ENCODE results near the gene DFFB.

DFFB gene

DNA sequence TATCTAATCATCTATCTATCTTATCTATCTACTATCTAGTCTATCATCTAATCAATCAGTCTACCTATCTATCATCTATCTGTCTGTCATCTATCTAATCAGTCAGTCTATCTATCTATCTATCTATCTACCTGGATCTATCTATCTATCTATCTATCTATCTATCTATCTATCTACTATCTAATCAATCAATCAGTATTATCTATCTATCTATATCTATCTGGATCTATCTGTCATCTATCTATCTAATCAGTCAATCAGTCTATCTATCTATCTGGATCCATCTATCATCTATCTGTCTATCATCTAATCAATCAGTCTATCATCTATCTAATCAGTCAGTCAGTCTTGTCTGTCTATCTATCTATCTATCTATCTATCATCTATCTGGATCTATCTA, 69.7 kb downstream of the DFFB start:
- DNase-seq (ENCODE audit: low read depth): no peak

DNA sequence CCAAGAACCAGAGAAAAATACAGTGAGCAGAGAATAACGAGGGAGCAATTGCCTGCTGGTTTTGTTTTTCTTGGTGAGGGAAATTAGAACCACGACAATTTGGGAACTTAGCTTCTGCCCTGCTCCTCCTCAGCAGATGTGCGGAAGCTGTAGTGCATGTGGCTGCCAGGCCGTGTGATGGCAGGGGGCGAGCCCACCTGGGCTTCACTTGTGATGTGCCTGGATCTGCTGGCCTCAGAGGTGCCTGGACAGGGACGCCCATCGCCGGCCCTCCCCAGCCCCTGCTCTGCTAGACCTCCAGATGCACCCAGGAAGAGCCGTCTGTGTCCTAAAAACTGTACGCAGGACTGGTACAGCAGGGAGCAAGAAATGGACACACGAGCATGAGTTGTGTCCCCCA, 71.3 kb downstream of the DFFB start:
- no peak for DNase-seq (ENCODE audit: low read depth)

DNA sequence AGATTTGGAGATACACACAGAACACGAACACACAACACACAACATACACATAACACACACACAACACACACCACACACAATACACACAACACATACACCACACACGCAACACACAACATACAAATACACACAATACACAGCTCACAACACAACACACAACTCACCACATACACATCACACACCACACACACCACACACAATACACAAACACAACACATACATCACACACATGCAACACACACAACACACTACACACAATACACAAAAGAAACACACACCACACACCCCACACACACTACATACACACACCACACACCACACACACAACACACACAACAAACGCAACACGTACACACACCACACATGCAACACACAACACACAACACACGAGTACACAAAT, 71.8 kb downstream of the DFFB start:
- DNase-seq (ENCODE audit: low read depth): no peak

DNA sequence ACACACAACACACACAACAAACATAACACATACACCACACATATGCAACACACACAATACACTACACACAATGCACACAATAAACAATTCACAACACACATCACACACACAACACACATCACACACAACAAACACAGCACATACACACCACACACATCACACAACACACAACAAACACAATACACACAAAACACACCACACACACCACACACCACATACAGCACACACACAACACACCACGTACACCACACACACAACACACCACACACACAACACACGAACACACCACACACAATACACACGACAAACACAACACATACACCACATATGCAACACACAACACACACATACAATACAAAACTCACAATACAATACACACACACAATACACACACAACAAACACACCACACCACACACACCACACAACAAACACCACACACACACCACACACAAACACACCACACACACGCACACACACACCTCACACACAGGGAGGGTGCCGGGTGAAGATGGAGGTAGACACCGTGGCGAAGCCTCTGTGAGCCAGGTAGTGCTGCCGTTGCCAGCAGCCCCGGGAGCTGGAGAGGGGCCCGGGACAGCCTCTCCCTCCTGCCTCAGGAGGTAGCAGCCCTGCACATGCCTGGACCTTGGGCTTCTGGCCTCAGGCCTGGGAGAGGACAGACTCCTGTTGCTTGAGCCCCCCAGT, 73.2 kb downstream of the DFFB start:
- no peak for DNase-seq (ENCODE audit: low read depth)

DNA sequence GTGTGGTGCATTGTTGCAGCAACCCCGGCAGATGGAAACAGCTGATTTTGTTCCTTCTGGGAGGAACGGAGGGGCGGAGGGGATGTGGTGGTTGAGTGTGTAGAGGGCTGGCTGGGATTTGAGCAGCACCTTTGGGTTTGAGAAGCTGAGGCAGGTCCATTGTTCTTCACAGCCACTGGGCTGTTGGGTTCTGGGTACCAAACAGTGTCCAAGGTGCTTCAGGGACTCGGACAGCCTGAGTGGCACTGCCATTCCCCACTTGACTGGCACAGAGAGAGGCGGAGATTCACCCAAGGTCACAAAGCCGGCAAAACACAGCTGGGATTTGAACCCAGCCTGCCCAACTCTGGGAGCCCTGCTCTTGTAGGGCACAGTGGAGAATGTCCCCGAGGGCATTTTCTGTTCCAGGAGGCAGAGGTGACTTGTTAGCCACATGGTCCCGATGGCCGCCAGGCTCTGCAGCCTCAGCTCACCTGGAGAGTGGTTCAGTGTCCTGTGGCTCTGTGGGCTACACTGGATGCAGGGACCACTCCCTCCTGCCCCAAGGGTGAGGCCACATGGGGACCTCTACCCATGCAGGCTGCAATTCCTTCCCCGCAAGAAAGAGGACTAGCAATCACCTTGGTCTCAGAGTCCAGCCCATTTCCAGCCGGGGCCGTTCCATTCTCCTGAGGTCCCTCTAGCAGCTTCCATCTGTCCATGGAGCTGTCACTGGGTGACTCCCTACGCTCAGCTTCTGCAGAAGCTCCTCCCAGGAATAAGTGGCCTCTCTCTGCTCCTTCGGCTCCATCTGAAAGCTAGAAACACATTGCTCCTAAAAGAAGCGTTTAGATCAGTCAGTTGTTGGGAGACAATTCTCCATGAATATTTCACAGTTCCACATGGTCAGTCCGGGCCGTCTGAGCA, 74.0 kb downstream of the DFFB start:
- DNase-seq (ENCODE audit: low read depth): no peak

DNA sequence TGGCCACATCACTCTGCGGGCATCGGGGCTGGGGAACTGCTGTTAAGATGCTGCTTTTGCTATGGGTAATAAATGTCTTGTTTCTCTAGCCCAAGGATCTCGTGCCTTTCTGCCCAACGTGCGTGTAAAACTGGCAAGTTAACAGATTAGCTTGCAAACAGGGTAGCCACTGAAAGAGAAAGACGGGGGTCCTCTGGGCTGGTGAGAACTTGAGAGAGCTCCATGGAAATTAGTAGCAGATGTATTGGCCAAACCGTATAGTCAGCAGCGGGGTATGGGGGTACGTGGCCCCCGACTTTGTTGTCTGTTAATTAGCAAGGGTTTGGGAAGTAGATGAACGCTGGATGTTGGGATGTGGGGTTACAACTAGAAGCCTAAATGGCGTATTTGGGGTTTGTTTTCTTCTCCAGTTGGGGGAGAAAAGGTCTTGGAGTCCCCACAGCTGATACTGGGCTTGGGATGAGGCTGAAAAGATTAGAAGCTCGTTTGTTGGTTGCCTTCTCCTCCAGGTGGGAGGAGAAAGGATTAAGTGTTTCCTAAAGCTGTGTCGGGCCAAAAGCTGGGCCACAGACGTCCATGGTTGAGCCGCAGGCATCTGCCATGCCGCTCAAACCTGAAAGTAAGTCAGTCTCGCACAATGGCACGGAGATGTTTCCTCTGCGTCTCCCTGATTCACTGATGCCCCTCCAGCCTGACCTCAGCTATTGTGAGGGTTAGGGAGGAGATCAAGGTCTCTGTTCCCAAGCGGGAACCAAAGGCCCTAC, 75.1 kb downstream of the DFFB start:
- no peak for DNase-seq (ENCODE audit: low read depth)

All from GM04504 (cell line).